T-helper 2 cell treated with Interferon-gamma antibody and Interleukin-4, amounts not matched to agents 5 μg/mL and 100 μg/mL, for 36 hours (primary cell): ENCODE measurements around the gene KPNA3.
"Not testable (repeated sequence)": the region's sequence is repeated elsewhere in the genome, so short reads cannot be mapped to it uniquely, and the experiment has no call there.

Experiments
- DNase-seq: peaks from one replicate; pipeline ENCODE4 v3.0.0; 2021; ENCODE audit warnings: low spot score
- H3K27ac Mint-ChIP-seq: one replicate; pipeline ENCODE4 v1.8.0; 2021; ENCODE audit warnings: mild to moderate bottlenecking, mixed read lengths
- H3K27me3 Mint-ChIP-seq: one replicate; pipeline ENCODE4 v1.8.0; 2021; ENCODE audit warnings: low read depth, mixed read lengths
- H3K36me3 Mint-ChIP-seq: one replicate; pipeline ENCODE4 v1.8.0; 2021; ENCODE audit warnings: low read depth, mixed read lengths
- H3K4me1 Mint-ChIP-seq: one replicate; pipeline ENCODE4 v1.8.0; 2021; ENCODE audit warnings: low read depth, mixed read lengths
- H3K4me3 Mint-ChIP-seq: one replicate; pipeline ENCODE4 v1.8.0; 2022; ENCODE audit warnings: mild to moderate bottlenecking, moderate library complexity, mixed read lengths
- H3K9me3 Mint-ChIP-seq: one replicate; pipeline ENCODE4 v1.8.0; 2021; ENCODE audit warnings: mixed read lengths

KPNA3 gene

DNA sequence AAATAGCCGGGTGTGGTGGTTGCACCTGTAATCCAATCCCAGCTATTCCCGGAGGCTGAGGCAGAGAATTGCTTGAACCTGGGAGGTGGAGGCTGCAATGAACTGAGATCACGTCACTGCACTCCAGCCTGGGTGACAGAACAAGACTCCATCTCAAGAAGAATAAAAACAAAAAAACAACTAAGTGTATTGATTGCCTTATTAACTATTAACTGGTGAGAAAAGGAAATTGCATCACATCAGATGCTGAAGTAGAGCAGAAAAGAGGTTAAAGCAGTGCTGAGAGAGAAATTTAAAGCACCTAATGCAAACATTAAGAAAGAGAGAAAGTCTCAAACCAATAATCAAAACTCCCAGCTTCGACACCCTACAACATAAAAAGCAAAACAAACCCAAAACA, 38.3 kb downstream of the KPNA3 start:
- no peak overlapping the region for H3K27ac Mint-ChIP-seq
- H3K27me3 Mint-ChIP-seq = no peaks in the 10 kb centered on the region
- H3K4me3 Mint-ChIP-seq = no peak overlapping the region
- H3K9me3 Mint-ChIP-seq = no peaks in the 10 kb centered on the region
- DNase-seq = no peak
- peaks cover 20% of the 10 kb centered on the region for H3K4me1 Mint-ChIP-seq
- peaks cover 4% of the 10 kb centered on the region for H3K36me3 Mint-ChIP-seq

DNA sequence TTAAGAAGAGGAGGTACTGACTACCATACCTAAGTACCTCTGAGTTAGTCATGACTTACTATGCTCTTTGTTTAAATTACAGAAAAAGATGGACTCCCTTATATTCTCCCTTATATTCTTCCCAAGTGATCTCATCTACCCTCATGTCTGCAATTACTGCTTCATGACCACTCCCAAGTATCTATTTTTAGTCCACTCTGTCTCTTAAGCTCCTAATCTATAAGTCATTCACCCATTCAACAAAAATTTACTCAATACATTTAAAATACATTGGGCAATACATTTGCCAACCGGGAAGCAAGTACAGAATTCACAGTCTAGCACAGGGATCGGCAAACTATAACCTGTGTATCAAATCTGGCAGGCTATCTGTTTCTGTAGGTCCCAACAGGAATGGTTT, 42.6 kb downstream of the KPNA3 start:
- H3K9me3 Mint-ChIP-seq = no peaks in the 10 kb centered on the region
- no peak overlapping the region for H3K4me3 Mint-ChIP-seq
- H3K36me3 Mint-ChIP-seq = peaks cover 12% of the 10 kb centered on the region
- no peak for DNase-seq
- peaks cover 12% of the 10 kb centered on the region for H3K4me1 Mint-ChIP-seq
- no peaks in the 10 kb centered on the region for H3K27me3 Mint-ChIP-seq
- no peak overlapping the region for H3K27ac Mint-ChIP-seq

DNA sequence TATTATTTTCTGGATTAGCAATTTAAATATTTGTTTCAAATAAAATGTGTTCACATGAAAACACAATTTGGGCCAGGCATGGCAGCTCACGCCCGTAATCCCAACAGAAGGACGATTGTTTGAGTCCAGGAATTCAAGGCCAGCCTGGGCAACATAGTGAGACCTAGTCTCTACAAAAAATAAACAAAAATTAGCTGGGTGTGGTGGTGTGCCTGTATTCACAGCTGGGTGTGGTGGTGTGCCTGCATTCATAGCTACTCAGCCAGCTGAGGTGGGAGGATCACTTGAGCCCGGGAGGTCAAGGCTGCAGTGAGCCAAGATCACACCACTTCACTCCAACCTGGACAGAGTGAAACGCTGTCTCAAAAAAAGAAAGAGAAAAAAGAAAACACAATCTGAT, 46.4 kb downstream of the KPNA3 start:
- H3K4me1 Mint-ChIP-seq = peaks cover 5% of the 10 kb centered on the region
- no peak overlapping the region for H3K4me3 Mint-ChIP-seq
- no peaks in the 10 kb centered on the region for H3K9me3 Mint-ChIP-seq
- DNase-seq = no peak
- H3K27ac Mint-ChIP-seq = no peak overlapping the region
- no peaks in the 10 kb centered on the region for H3K27me3 Mint-ChIP-seq
- H3K36me3 Mint-ChIP-seq = peaks cover 14% of the 10 kb centered on the region

DNA sequence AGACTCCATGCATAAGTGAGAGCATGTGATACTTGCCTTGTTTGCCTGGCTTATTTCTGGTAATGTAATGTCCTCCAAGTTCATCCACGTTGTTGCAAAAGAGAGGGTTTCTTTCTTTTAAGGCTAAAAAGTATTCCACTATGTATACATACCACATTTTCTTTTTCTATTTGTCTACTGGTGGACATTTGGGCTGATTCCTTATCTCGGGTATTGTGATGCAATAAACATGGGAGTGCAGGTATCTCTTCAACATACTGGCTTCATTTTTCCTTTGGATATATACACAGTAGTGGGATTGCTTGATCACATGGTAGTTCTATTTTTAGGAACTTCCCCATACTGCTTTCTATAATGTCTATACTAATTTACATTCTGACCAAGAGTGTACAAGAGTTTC, 51.6 kb downstream of the KPNA3 start:
- no peak for DNase-seq
- Mint-ChIP-seq H3K9me3 (no peaks in the 10 kb centered on the region), H3K4me3 (no peak overlapping the region), H3K27ac (no peak overlapping the region), H3K27me3 (no peaks in the 10 kb centered on the region), H3K4me1 (peaks cover 4% of the 10 kb centered on the region), H3K36me3 (peaks cover 18% of the 10 kb centered on the region)

DNA sequence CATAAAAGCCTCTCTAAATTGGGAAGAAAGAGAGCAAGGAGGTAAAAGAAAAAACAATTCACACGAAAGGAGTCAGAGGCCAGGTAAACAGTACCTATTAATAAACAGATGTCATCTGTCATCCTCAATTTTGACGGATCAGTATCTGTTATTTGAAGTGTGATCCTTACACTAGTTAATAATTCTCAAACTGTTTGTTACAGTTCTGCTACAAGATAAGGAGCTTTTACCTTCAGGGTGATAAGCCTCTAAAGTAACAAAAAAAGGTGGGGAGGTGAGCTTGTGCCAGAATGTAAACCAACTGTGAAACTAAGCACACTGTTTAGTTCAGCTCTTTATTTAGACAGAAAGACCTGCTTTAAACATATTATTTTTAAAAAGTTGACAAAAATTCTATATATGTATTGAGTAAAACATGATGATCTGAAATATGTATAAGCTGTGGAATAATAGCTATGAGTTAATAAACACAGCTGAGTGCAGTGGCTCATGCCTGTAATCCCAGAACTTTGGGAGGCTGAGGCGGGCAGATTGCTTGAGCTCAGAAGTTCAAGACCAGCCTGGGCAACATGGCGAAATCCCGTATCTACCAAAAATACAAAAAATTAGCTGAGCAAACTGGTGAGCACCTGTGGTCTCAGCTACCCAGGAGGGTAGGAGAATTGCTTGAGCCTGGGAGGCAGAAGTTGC, 52.8 kb downstream of the KPNA3 start:
- Mint-ChIP-seq H3K4me3 (no peak overlapping the region), H3K36me3 (peaks cover 11% of the 10 kb centered on the region), H3K27ac (no peak overlapping the region)

DNA sequence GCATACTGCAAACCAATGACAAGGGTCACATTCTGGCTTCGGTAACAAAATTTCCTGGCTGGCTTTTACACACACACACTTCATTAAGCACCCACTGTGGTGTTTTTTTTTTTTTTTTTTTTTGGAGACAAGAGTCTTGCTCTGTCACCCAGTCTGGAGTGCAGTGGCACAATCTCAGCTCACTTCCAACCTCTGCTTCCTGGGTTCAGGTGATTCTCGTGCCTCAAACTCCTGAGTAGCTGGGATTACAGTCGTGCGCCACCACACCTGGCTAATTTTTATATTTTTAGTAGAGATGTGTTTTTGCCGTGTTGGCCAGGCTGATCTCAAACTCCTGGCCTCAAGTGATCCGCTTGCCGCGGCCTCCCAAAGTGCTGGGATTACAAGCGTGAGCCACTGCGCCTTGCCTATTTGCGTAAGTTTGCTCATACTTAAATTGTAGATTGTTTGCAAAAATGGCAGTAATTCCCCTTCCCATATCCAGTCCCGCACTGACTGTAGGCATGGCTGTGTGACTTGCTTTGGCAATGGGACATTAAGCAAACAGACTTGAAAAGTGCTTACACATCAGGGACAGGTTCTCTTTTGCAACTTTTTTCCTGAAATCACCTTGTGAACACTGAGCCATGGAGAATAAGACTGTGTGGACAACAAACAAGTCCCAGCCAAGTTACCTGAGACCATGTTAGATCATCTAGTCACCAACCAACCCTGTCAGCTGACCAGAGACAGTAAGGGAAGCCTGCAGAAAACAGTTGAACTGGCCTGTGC, 59.1 kb downstream of the KPNA3 start:
- no peak overlapping the region for H3K27ac Mint-ChIP-seq
- no peak for DNase-seq
- no peaks in the 10 kb centered on the region for H3K4me1 Mint-ChIP-seq
- no peaks in the 10 kb centered on the region for H3K27me3 Mint-ChIP-seq
- peaks cover 9% of the 10 kb centered on the region for H3K36me3 Mint-ChIP-seq
- no peak overlapping the region for H3K4me3 Mint-ChIP-seq
- H3K9me3 Mint-ChIP-seq = no peaks in the 10 kb centered on the region

More for the DNA sequence above, 52.8 kb downstream of the KPNA3 start:
- peaks cover 4% of the 10 kb centered on the region for H3K4me1 Mint-ChIP-seq
- DNase-seq = no peak
- H3K9me3 Mint-ChIP-seq = no peaks in the 10 kb centered on the region
- H3K27me3 Mint-ChIP-seq = no peaks in the 10 kb centered on the region

DNA sequence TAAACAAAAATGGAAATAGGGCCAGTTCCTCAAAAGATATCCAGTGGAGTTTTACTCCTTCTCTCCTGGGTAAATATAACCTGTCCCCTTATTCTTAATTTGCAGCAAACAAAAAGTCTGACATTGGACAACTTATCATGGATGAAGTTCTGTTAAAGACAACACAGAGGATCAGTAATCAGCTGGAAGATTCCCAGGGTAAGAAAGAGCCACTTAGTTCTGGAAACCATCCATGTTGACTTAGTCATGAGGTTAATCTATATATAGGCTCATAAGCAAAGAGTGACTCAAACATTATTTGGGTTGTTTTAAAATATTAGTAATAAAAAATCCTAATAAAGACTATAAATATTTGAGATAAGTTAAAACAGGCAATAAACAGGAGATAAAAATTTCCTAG, 60.7 kb downstream of the KPNA3 start:
- Mint-ChIP-seq H3K4me3 (no peak overlapping the region), H3K27me3 (no peaks in the 10 kb centered on the region), H3K9me3 (no peaks in the 10 kb centered on the region), H3K36me3 (peaks cover 22% of the 10 kb centered on the region), H3K27ac (no peak overlapping the region), H3K4me1 (no peaks in the 10 kb centered on the region)
- DNase-seq = no peak

DNA sequence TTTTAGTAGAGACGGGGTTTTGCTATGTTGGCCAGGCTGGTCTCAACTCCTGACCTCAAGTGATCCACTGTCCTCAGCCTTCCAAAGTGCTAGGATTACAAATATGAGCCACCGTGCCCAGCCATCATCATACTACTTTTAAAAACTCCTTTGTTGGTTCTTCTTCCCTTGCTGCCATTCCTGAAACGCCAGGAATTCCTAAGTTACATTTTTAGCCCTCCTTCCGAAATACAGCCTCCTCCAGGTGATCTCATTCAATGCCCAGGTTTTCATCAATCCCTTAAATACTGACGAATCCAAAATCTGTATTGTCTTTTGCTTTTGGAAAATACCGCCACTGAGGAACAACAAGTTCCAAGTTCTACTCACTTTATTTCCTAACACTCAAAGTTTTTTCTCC, 75.9 kb downstream of the KPNA3 start:
- no peak overlapping the region for H3K27ac Mint-ChIP-seq
- no peak for DNase-seq
- H3K4me3 Mint-ChIP-seq = no peak overlapping the region
- H3K4me1 Mint-ChIP-seq = no peaks in the 10 kb centered on the region
- peaks cover 24% of the 10 kb centered on the region for H3K9me3 Mint-ChIP-seq
- H3K27me3 Mint-ChIP-seq = no peaks in the 10 kb centered on the region
- H3K36me3 Mint-ChIP-seq = peaks cover 51% of the 10 kb centered on the region

DNA sequence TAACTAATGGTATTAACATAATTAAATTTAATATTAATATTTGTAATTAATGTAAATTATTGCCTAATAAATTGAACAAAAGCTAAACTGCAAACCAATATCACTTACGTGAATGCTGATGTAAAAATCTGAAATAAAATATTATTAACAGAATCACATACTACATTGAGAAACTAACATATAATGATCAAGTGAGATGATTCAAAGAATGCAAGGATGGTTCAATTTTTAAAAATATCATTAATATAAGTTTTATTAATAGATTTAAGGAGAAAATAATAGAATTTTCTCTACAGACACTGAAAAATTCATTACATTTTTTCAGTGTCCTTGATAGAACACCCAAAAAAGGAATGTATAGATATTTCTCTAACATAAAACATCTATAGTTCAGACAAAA, 77.7 kb downstream of the KPNA3 start:
- H3K4me1 Mint-ChIP-seq = no peaks in the 10 kb centered on the region
- no peak overlapping the region for H3K27ac Mint-ChIP-seq
- H3K4me3 Mint-ChIP-seq = no peak overlapping the region
- DNase-seq = no peak
- H3K27me3 Mint-ChIP-seq = no peaks in the 10 kb centered on the region
- H3K36me3 Mint-ChIP-seq = peaks cover 56% of the 10 kb centered on the region
- peaks cover 24% of the 10 kb centered on the region for H3K9me3 Mint-ChIP-seq

DNA sequence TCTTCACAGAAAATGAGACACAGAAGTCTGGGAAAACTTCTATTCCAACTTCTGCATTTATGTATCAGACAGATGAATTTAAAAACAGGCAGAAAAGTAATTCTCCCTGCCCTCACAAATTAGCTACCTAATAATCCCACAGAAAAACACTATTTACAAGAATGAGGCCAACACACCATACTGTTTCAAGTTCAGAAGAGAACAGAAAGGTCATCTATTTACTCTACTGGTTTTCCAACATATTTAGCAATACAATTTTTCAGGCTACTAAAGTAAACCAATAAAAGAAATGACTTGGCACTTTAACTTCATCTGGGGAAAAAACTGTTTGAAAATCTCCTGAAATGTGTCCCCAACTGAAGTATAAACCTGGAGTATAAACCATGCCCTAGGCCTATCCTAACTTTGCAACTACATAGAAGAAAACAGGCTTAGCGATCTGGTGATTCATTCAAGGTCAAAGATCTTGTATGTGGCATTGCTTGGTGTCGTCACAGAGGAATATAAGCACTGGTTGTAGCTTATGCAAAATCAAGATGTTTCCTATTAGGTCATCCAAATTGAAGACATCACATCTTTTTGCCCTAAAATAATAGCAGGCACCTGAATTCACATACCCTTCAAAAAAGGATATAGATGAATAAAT, 81.1 kb downstream of the KPNA3 start:
- Mint-ChIP-seq H3K27me3 (no peaks in the 10 kb centered on the region), H3K36me3 (peaks cover 44% of the 10 kb centered on the region), H3K4me1 (no peaks in the 10 kb centered on the region), H3K4me3 (no peak overlapping the region), H3K9me3 (peaks cover 16% of the 10 kb centered on the region), H3K27ac (no peak overlapping the region)
- DNase-seq = no peak

DNA sequence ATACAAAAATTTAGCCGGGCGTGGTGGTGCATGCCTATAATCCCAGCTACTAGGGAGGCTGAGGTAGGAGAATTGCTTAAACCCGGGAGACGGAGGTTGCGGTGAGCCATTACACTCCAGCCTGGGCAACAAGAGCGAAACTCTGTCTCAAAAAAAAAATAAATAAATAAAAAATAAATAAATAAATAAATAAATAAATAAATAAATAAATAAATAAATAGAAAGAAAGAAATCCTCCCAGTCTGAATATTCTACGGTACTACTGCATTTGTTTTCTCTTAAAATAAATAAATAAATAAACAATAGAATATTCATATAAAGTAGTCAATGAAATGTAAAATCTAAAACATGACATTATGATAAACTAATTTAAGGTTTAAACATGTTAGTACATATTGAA, 88.2 kb downstream of the KPNA3 start:
- not testable (repeated sequence) for DNase-seq, H3K4me1 Mint-ChIP-seq, H3K27ac Mint-ChIP-seq, H3K27me3 Mint-ChIP-seq, H3K4me3 Mint-ChIP-seq, H3K9me3 Mint-ChIP-seq
- H3K36me3 Mint-ChIP-seq = peaks cover 24% of the 10 kb centered on the region

DNA sequence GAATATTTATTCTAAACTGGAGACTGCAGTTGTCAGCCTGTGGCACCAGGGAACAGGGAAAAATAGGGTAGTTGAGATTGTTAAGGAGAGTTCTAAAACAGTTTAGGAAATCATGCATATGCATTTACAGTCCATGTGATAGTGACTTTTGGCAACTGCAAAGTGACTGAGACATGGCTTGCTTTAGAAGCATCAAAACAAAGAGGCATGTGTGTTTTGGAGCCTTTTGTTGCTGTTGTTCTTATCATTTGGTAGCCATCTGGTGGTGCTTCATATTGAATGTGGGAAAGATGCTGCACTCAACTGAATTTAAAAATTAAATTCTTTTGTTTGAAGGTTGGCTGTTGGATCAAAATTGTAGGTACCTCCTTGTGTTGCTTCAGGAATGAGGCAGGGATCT, 91.0 kb downstream of the KPNA3 start:
- Mint-ChIP-seq H3K27me3 (no peaks in the 10 kb centered on the region), H3K4me1 (peaks cover 7% of the 10 kb centered on the region), H3K36me3 (peaks cover 22% of the 10 kb centered on the region), H3K4me3 (no peak overlapping the region), H3K9me3 (no peaks in the 10 kb centered on the region), H3K27ac (no peak overlapping the region)
- DNase-seq = no peak

DNA sequence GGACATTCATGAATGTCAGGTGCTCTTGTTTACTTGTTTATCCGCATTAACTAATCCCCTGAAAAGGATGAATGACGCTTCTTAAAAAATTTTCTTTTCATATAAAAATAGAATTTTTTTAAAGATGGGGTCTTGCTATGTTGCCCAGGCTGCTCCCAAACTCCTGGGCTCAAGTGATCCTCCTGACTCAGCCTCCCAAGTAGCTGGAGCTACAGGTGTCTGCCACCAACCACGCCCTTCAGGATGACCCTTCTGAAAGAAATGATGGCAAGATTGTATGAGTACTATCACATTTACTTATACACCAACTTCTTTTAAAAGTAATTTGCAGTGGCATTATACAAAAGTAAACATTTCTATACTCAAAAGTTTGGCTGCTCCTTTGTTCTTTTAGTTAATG, 95.0 kb downstream of the KPNA3 start:
- Mint-ChIP-seq H3K36me3 (peaks cover 19% of the 10 kb centered on the region), H3K4me1 (peaks cover 7% of the 10 kb centered on the region), H3K9me3 (no peaks in the 10 kb centered on the region)

DNA sequence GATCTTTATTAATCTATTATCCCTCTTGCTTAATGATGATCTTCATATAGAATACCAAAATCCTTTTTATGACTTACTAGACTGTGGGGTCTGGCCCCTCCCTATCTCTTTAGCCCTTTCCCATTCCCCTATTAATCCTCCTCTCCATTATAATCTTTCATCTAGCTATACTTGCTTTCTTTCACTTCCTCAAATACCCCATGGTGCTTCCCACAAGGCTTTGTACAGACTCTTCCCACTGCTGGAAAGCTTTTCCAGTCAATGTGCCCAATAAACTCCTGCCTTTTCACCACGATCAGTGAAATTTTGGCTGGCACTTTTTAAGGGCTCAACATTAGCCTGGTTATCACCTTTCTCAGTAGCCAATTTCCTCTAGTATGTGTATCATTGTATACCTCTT, 98.0 kb downstream of the KPNA3 start:
- Mint-ChIP-seq H3K9me3 (no peaks in the 10 kb centered on the region), H3K4me3 (no peak overlapping the region), H3K36me3 (peaks cover 4% of the 10 kb centered on the region), H3K4me1 (peaks cover 16% of the 10 kb centered on the region), H3K27me3 (no peaks in the 10 kb centered on the region), H3K27ac (no peak overlapping the region)
- DNase-seq = no peak

More for the DNA sequence above, 95.0 kb downstream of the KPNA3 start:
- Mint-ChIP-seq H3K27ac (no peak overlapping the region), H3K4me3 (no peak overlapping the region), H3K27me3 (no peaks in the 10 kb centered on the region)
- no peak for DNase-seq
